Adrenal gland (tissue), 12 donors: ENCODE data around the gene COL18A1. TPM values are rescaled to one million over a fixed set of nuclear protein-coding genes. Genes with fewer than 3 reads are reported as not detected.

Experiments
- DNase-seq, 7 donors: peaks; one replicate each; pipeline ENCODE4 v3.0.0-alpha.2; 2019 to 2020
- H3K27ac ChIP-seq, 5 donors: fragments of 200-600 bp; sonication (generic) in 4 of 5; 1 replicate in 3 of 5; 2 replicates in 2 of 5; pipeline versions ENCODE4 v1.5.1 to v1.8.0; 2016 to 2020; ENCODE audit warnings: mild to moderate bottlenecking in 1 of 5
- H3K27me3 ChIP-seq: fragments of 200-600 bp; 2 replicates; pipeline ENCODE4 v1.8.0; 2021
- H3K36me3 ChIP-seq, 2 donors: fragments of 200-600 bp; replicated peaks in 1 of 2; 1 replicate in 1 of 2; 2 replicates in 1 of 2; pipeline versions ENCODE4 v1.5.1 to v1.8.0; 2018 to 2022
- H3K4me1 ChIP-seq, 2 donors: fragments of 200-600 bp; replicated peaks in 1 of 2; 1 replicate in 1 of 2; 2 replicates in 1 of 2; pipeline versions ENCODE4 v1.5.1 to v1.8.0; 2018 to 2021
- H3K4me3 ChIP-seq, 4 donors: fragments of 200-600 bp; sonication (generic) in 3 of 4; one replicate each; pipeline ENCODE4 v1.5.1; 2016 to 2018
- H3K9me3 ChIP-seq, 3 donors: fragments of 200-600 bp; sonication (generic) in 1 of 3; replicated peaks in 1 of 3; 1 replicate in 2 of 3; 2 replicates in 1 of 3; pipeline versions ENCODE4 v1.5.1 to v1.8.0; 2016 to 2021
- CTCF ChIP-seq, 6 experiments: fragments of 450-650 bp in 4 of 6; fragments of 200-600 bp in 2 of 6; sonication (generic) in 1 of 6; IDR thresholded peaks; 1 replicate in 5 of 6; 2 replicates in 1 of 6; pipeline versions ENCODE4 v1.5.1 to v1.8.0; 2016 to 2021; ENCODE audit warnings: antibody characterized with exemption in 6 of 6, mild to moderate bottlenecking in 2 of 6, moderate library complexity in 1 of 6
- POLR2A ChIP-seq, 2 donors: fragments of 450-650 bp; IDR thresholded peaks; one replicate each; pipeline ENCODE4 v1.6.1; 2017; ENCODE audit warnings: antibody characterized with exemption in 2 of 2, mild to moderate bottlenecking in 2 of 2, moderate library complexity in 1 of 2
- WGBS, 4 donors: extraction: QIAGEN DNeasy Blood & Tissue Kit in 2 of 4; methylation state at CpG; one replicate each; pipeline versions ENCODE4 v1.1.5 to v1.1.7; 2013 to 2017; 5-methylcytosine and 5-hydroxymethylcytosine counted together
- intact Hi-C, 2 donors: fragments of 100-400 bp; cut with DNase I; formaldehyde crosslinking; loops; one replicate each; pipeline versions ENCODE4 v1.14.1 to v1.15.0; 2022 to 2023
- polyA plus RNA-seq, 3 donors: library from polyadenylated mRNA; stranded (reverse); fragments of 200-250 nt in 2 of 3; fragments of 350-450 nt in 1 of 3; fragmentation: Illumina TruSeq in 1 of 3; extraction: RNeasy Lipid Tissue Mini Kit (QIAGEN cat#74804) in 1 of 3; gene quantifications; one replicate each; pipeline ENCODE4 v1.2.3, GENCODE V29; 2013 to 2014
- total RNA-seq, 9 donors: library from RNA; depleted of rRNA in 4 of 9; stranded (reverse); fragments of >200 nt in 4 of 9; fragments of 120-200 nt in 1 of 9; fragmentation: NEBNext Ultra II Directional in 1 of 9; extraction: Animal tissue kit (Norgen Biotek cat#: 25700) in 1 of 9; gene quantifications; one replicate each; pipeline versions ENCODE4 v1.1.0 to v1.2.4, GENCODE V29; 2013 to 2023
- donor health status: healthy with polysubstance abuse.
- donor health status: Bipolar disorder and iron deficiency.
- donor health status: DM: yes; HTN: yes; CAD: no.
- donor health status: DM: no; HTN: no; CAD: no.
- donor health status: DM: no; HTN: no; CAD: no.
- donor health status: DM: yes; HTN: yes; CAD: no.

COL18A1 gene
- total and polyA plus RNA-seq, 12 donors: 10.9 to 244 (median 141) TPM

DNA sequence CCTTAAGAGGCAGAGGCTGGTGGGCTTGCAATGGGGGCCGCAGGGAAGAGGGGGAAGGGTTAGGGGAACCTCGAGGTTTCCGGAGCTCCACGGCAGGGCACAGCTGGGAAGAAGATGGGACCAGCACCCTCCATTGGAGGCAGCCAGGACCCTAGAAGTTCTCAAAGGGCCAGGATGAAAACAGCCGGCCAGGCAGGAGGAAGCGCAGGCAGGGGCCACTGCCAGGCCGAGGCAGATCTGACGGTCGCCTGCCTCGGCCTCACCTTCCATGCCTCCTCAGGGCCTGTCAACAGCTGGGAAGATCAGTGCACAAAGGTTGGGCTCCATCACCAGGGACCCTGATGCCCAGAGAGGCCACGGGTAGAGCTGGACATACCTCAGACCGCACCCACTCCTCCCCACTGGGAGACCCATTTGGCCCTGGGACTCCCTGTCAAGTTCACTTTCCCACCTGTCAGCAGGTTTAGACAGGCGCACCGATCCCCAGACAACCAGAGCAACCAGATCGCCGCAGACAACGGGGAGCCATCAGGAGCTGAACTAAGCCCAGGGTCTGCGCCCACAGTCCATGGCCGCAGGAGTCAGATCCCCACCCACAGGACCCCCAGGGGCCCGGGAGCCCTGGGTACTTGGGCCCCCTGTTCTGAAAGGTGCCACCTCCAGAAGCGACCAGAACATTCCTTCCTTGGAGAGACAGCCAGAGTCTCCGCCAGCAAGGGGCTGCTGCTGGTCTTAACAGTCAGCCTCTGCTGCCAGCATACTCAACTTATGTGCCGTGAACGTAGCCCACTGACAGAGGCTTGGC, 135.0 kb downstream of the COL18A1 start:
- Histone ChIP-seq H3K27ac (no peak overlapping the region), H3K4me3 (no peak overlapping the region), H3K9me3 (no peaks in the 10 kb centered on the region), H3K27me3 (no peaks in the 10 kb centered on the region), H3K4me1 (peaks cover 8 to 17% of the 10 kb centered on the region in 2 donors), H3K36me3 (no peaks in the 10 kb centered on the region)
- WGBS, 4 donors: 92 to 98% (median 96%) methylated on average over 10 to 24 of the region's 24 CpGs
- TF ChIP-seq CTCF (IDR thresholded peaks at IDR 0.05): no peak
- TF ChIP-seq POLR2A (IDR thresholded peaks at IDR 0.05): no peak
- intact Hi-C loops: no loop called here
- peak in 5 of 7 donors; percentile 7 to 50 (median 18) for DNase-seq

- Histone ChIP-seq H3K4me1 (peaks cover 7 to 13% of the 10 kb centered on the region in 2 donors), H3K9me3 (no peaks in the 10 kb centered on the region), H3K36me3 (no peaks in the 10 kb centered on the region), H3K27me3 (no peaks in the 10 kb centered on the region), H3K27ac (no peak overlapping the region), H3K4me3 (no peak overlapping the region)
- 90 to 96% (median 94%) methylated on average over 4 to 10 of the region's 10 CpGs for WGBS, 4 donors
- intact Hi-C loops: no loop called here
- peak in 3 of 7 donors; percentile 9 to 19 (median 10) for DNase-seq
- TF ChIP-seq POLR2A (IDR thresholded peaks at IDR 0.05) (no peak), CTCF (IDR thresholded peaks at IDR 0.05) (no peak)
Measured at GRCh38 chr21:45540601-45540970, 135.6 kb downstream of the COL18A1 start.

DNA sequence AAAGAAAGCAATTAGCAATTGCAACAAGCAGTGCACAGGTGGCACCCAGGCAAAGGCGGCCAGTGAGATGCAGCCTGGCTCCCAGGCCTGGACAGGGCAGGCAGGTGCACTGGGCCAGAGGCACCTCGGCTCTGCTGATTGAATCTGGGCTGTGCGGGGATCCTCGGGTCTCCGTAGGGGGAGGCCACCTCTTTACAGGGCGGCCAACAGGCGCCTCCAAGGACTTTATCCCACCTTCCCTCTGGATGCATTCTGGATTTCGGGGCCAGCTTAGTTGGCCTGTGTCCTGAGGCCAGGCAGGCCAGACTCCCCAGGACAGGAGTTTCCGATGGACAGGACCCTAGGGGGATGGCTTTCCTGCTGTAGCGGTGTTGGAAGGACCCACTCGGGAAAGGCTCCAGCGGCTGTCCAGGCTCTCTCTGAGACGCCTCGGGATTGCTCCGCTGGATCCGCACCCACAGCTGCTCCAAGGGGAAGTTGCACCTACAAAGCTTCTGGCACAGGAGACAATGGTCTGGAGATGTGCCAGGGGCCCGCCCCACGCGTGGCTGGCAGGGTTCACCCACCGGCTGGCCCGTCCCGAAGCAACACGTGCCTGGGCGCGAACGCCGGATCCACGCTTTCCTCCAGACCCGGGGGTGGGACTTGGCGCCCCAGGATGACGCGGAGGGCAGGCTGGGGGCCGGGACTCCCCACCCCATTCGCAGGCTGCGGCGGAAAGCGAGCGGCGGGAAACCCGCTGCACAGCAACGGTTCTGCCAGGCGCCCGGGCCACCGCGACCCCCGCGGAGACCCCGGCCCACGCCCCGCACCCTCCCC, 136.5 kb downstream of the COL18A1 start:
- DNase-seq: peak; percentile 74 to 89 (median 80)
- peaks cover 7 to 13% of the 10 kb centered on the region in 2 donors for H3K4me1 ChIP-seq
- no peaks in the 10 kb centered on the region for H3K36me3 ChIP-seq
- no peaks in the 10 kb centered on the region for H3K9me3 ChIP-seq
- H3K4me3 ChIP-seq: peak overlapping the region in 2 of 4 donors; percentile 53 to 94
- 5 to 93% (median 17%) methylated on average over 2 to 50 of the region's 50 CpGs for WGBS, 4 donors
- intact Hi-C loops: no loop called here
- TF ChIP-seq CTCF (IDR thresholded peaks at IDR 0.05): no peak
- no peak for TF ChIP-seq POLR2A (IDR thresholded peaks at IDR 0.05)
- H3K27me3 ChIP-seq: no peaks in the 10 kb centered on the region
- peak overlapping the region in 2 of 5 donors; percentile 47 to 80 for H3K27ac ChIP-seq

DNA sequence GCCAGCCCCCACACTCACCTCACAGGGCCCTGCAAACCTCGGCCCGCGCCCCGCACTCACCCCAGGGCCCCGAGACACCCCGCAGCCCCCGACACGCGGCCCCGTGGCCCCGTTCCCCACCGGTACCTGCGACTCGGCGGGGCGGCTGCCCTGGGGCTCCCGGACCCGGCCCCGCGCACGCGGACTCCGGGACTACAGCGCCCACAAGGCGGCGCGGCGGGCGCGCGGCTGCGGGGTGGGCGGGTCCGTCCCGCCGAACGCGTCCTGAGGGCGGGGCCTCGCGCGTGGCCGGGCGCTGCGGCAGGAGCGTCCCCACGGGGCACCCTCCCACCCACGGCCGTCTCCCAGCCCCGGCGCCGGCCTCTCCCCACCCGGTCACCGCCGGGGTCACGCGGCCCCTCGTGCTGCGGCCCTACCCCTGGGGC, 137.3 kb downstream of the COL18A1 start, which contains the start of gene SLC19A1:
Gene SLC19A1, minus strand, starts transcription at position 199 of the 425 bp plus-strand sequence. CDS start 4,481 bp downstream, outside the sequence.
- H3K27me3 ChIP-seq: no peaks in the 10 kb centered on the region
- intact Hi-C loops: no loop called here
- peak; percentile 45 to 77 (median 62) for DNase-seq
- H3K27ac ChIP-seq: peak within 1 kb of the TSS in 2 of 5 donors; percentile 47 to 80
- H3K36me3 ChIP-seq: no peaks in the 10 kb centered on the region
- peaks cover 7 to 13% of the 10 kb centered on the region in 2 donors for H3K4me1 ChIP-seq
- TF ChIP-seq POLR2A (IDR thresholded peaks at IDR 0.05): peak in 1 of 2 donors; percentile 22
- peak in 3 of 6 experiments; percentile 47 to 69 (median 62) for TF ChIP-seq CTCF (IDR thresholded peaks at IDR 0.05)
- no peaks in the 10 kb centered on the region for H3K9me3 ChIP-seq
- 0% methylated on average over 50 to 59 of the region's 59 CpGs; no CpG with 5 or more reads in 2 of the 4 donors for WGBS, 4 donors
- H3K4me3 ChIP-seq: peak within 1 kb of the TSS in 3 of 4 donors; percentile 40 to 94 (median 53)
